AG04449 (cell line): Measurements from ENCODE around the gene IFITM10.

ENCODE experiments used
- CTCF ChIA-PET: fragments of 350-600 bp; formaldehyde crosslinking; extraction: SDS; loops from one replicate; lab custom pipeline; 2021; ENCODE audit warnings: antibody characterized with exemption; lab: Yijun Ruan, JAX
- POLR2A ChIA-PET: fragments of 400-600, 350-600 bp; formaldehyde crosslinking; extraction: SDS; loops from one replicate; lab custom pipeline; 2020; ENCODE audit warnings: antibody characterized with exemption, inconsistent platforms; lab: Yijun Ruan, JAX
- DNase-seq: peaks from one replicate; pipeline ENCODE4 v3.0.0-alpha.2; 2010; ENCODE audit warnings: low read depth, low spot score
- H3K4me3 ChIP-seq: 2 replicates; pipeline ENCODE4 v1.5.1; 2011; ENCODE audit warnings: low read depth, mild to moderate bottlenecking, control low read depth, low read length
- TF ChIP-seq, protein P1 (sequence below): IDR thresholded peaks from one replicate; pipeline ENCODE4 v1.5.1; 2011; ENCODE audit warnings: mild to moderate bottlenecking, moderate library complexity, low read length, control low read depth, inconsistent platforms; ENCODE audit not compliant: insufficient read depth; ENCODE audit errors: missing control alignments

The IFITM10 gene

DNA sequence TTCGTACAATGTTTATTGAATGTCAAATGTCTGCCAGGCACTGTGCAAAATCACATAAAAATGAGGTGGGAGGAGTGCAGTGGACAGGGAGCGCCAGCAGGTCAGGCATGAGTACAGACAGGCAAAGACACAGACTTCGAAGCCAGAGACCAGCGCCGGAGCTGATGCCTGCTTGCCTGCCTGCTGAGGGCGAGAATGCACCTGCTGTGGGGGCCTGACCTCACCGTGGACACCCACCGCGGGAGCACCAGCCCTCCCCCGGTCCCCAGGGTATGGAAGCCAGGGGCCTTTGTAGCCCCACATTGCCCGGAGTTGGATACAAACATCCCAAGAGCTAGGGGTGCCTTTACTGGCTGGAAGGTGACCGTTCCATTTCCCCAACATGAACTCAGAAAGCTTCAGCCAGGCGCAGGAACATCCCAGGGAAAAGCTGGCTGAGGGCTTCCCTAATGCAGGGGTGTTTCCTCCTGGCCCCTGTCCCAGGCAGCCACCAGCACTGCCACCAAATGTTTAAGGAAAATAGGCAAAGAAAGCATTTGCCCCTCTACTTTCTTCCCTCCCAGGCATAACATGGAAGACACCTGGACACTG is 17.9 kb downstream of the IFITM10 start:
- ChIA-PET CTCF (no interaction called here), POLR2A (no interaction called here)
- TF ChIP-seq, protein P1, sequence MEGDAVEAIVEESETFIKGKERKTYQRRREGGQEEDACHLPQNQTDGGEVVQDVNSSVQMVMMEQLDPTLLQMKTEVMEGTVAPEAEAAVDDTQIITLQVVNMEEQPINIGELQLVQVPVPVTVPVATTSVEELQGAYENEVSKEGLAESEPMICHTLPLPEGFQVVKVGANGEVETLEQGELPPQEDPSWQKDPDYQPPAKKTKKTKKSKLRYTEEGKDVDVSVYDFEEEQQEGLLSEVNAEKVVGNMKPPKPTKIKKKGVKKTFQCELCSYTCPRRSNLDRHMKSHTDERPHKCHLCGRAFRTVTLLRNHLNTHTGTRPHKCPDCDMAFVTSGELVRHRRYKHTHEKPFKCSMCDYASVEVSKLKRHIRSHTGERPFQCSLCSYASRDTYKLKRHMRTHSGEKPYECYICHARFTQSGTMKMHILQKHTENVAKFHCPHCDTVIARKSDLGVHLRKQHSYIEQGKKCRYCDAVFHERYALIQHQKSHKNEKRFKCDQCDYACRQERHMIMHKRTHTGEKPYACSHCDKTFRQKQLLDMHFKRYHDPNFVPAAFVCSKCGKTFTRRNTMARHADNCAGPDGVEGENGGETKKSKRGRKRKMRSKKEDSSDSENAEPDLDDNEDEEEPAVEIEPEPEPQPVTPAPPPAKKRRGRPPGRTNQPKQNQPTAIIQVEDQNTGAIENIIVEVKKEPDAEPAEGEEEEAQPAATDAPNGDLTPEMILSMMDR: no peak
- no peak overlapping the region for H3K4me3 ChIP-seq
- DNase-seq: no peak

DNA sequence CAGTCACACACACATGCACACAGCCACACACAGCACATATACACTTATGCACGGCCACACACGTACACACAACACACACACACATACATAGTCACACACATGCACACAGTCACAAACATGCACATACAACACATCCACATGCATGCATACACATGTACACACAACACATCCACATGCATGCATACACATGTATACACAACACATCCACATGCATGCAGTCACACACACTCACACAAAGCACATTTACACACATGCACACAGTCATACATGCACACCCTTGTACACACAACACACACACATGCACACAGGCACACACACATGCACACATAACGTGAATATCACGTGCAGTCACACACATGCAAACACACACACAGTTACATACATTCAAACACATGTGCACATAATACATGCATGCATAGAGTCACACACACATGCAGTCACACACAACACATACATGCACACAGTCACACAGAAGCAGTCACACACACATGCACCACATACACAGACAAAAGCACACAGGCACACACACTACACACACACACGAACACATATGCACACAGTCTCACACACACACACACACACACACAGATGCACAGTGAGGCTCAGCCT is 18.8 kb downstream of the IFITM10 start:
- DNase-seq: no peak
- no peak overlapping the region for H3K4me3 ChIP-seq
- ChIA-PET CTCF (no interaction called here), POLR2A (no interaction called here)
- TF ChIP-seq, protein P1: no peak

DNA sequence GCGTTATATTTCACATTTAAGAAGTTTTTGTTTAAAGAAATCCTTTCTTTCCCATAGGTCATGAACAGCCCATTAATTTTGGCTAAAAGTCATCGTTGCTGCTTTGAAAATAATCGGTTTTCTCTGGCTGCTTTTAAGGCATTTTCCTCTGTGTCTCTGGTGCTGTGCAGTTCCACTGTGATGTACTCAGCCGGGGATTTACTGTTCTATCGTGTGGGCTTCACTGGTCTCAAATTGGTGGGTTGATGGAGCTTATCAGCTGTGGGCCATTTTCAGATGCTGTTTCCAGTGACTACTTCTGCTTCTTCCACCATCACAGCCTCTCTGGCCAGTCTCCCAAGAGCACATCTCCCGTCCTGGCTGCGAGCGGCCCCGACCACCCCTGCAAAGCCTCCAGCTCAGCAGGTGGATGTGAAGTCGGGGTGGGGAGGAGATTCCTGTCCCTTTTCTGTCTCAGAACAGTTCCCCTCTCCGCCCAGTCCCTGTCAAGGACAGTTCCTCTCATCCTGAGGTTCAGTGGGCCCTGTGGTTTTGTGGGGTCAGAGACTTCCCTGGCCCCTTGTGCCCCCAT is 20.3 kb downstream of the IFITM10 start:
- DNase-seq: no peak
- TF ChIP-seq, protein P1: no peak
- H3K4me3 ChIP-seq: no peak overlapping the region
- ChIA-PET CTCF (no interaction called here), POLR2A (no interaction called here)

GRCh38 chr11:1729692-1730011 is 20.7 kb downstream of the IFITM10 start:
- no peak overlapping the region for H3K4me3 ChIP-seq
- POLR2A ChIA-PET: no interaction called here
- TF ChIP-seq, protein P1: no peak
- DNase-seq: no peak
- CTCF ChIA-PET: no interaction called here

GRCh38 chr11:1728931-1729691 is 21.3 kb downstream of the IFITM10 start:
- CTCF ChIA-PET: no interaction called here
- H3K4me3 ChIP-seq: no peak overlapping the region
- no peak for DNase-seq
- TF ChIP-seq, protein P1: no peak
- POLR2A ChIA-PET: no interaction called here

- POLR2A ChIA-PET: no interaction called here
- CTCF ChIA-PET: no interaction called here
- DNase-seq: no peak
- H3K4me3 ChIP-seq: no peak overlapping the region
- TF ChIP-seq, protein P1: no peak
These were observed 22.1 kb downstream of the IFITM10 start for GRCh38 chr11:1728301-1728700.
